H1 (cell line): ENCODE measurements around the gene FRMD5. TPM values are rescaled to one million over a fixed set of nuclear protein-coding genes. Genes with fewer than 3 reads are reported as not detected.

Experiments used
- CTCF ChIA-PET: fragments of 300-600 bp; sonication (Branson Sonifier 250); formaldehyde crosslinking; loops from one replicate; lab custom pipeline; 2021; ENCODE audit not compliant: partially characterized antibody; lab: Charles Lee
- POLR2A ChIA-PET: fragments of 300-600 bp; sonication (Branson Sonifier 250); formaldehyde crosslinking; loops from one replicate; lab custom pipeline; 2021; ENCODE audit warnings: inconsistent platforms; ENCODE audit not compliant: partially characterized antibody; lab: Charles Lee
- DNase-seq, 2 experiments: peaks; one replicate each; pipeline versions ENCODE4 v3.0.0 to v3.0.0-alpha.2; 2010 to 2022; ENCODE audit warnings: low spot score in 2 of 2, low read depth in 1 of 2, mixed read lengths in 1 of 2
- FAIRE-seq: peaks from 2 replicates; lab custom pipeline; 2011; peaks lifted over from hg19 to GRCh38; lab: Jason Lieb, UNC
- H2AFZ ChIP-seq: 2 replicates; pipeline ENCODE4 v1.8.1; 2012; ENCODE audit warnings: low read length, inconsistent platforms
- H2AK5ac ChIP-seq: 2 replicates; pipeline ENCODE4 v1.6.1; 2013; ENCODE audit warnings: low read depth, low read length
- H2BK120ac ChIP-seq: replicated peaks from 2 replicates; pipeline ENCODE3; 2013; ENCODE audit warnings: low read depth, low read length, inconsistent platforms
- H2BK12ac ChIP-seq: 2 replicates; pipeline ENCODE4 v1.6.1; 2013; ENCODE audit warnings: low read depth, low read length
- H2BK15ac ChIP-seq: 2 replicates; pipeline ENCODE4 v1.6.1; 2013; ENCODE audit warnings: low read length
- H2BK20ac ChIP-seq: 2 replicates; pipeline ENCODE4 v1.6.1; 2013; ENCODE audit warnings: low read length
- H2BK5ac ChIP-seq: 2 replicates; pipeline ENCODE4 v1.6.1; 2013; ENCODE audit warnings: low read depth, low read length
- H3K14ac ChIP-seq: 2 replicates; pipeline ENCODE4 v1.6.1; 2013; ENCODE audit warnings: inconsistent platforms; ENCODE audit not compliant: insufficient read length
- H3K18ac ChIP-seq: 2 replicates; pipeline ENCODE4 v1.6.1; 2013; ENCODE audit warnings: low read length; ENCODE audit errors: extremely low read depth
- H3K23ac ChIP-seq: 2 replicates; pipeline ENCODE4 v1.6.1; 2013; ENCODE audit warnings: inconsistent platforms; ENCODE audit not compliant: insufficient read length
- H3K23me2 ChIP-seq: 2 replicates; pipeline ENCODE4 v1.6.1; 2013; ENCODE audit warnings: low read depth, low read length
- H3K27ac ChIP-seq: 2 replicates; pipeline ENCODE4 v1.6.1; 2011; ENCODE audit warnings: low read depth, low read length, inconsistent platforms
- H3K27me3 ChIP-seq, 4 experiments: replicated peaks in 1 of 4; 1 replicate in 1 of 4; 2 replicates in 3 of 4; pipeline versions ENCODE4 v1.6.1 to v1.8.1; 2011 to 2013; ENCODE audit warnings: low read length in 3 of 4, mild to moderate bottlenecking in 3 of 4, inconsistent platforms in 2 of 4, mixed read lengths in 2 of 4, moderate library complexity in 1 of 4; ENCODE audit not compliant: control insufficient read depth in 3 of 4, insufficient read depth in 3 of 4; ENCODE audit errors: extremely low read depth in 1 of 4
- H3K36me3 ChIP-seq, 4 experiments: 2 replicates each; pipeline versions ENCODE4 v1.6.1 to v1.8.1; 2011 to 2013; ENCODE audit warnings: mild to moderate bottlenecking in 4 of 4, low read length in 3 of 4, moderate library complexity in 2 of 4, control low read depth in 1 of 4, inconsistent platforms in 1 of 4; ENCODE audit not compliant: insufficient read depth in 4 of 4, control insufficient read depth in 2 of 4
- H3K4ac ChIP-seq: replicated peaks from 2 replicates; pipeline ENCODE3; 2013; ENCODE audit warnings: low read length, low read depth, mixed read lengths, inconsistent platforms; ENCODE audit not compliant: insufficient read length
- H3K4me1 ChIP-seq, 4 experiments: replicated peaks in 1 of 4; 1 replicate in 1 of 4; 2 replicates in 3 of 4; pipeline versions ENCODE4 v1.6.1 to v1.8.1; 2011 to 2013; ENCODE audit warnings: low read length in 3 of 4, inconsistent platforms in 2 of 4, mixed read lengths in 1 of 4; ENCODE audit not compliant: insufficient read depth in 4 of 4, control insufficient read depth in 3 of 4
- H3K4me2 ChIP-seq, 2 experiments: 2 replicates each; pipeline versions ENCODE4 v1.6.1 to v1.8.1; 2011 to 2013; ENCODE audit warnings: low read depth in 2 of 2, low read length in 2 of 2, control low read depth in 1 of 2, inconsistent platforms in 1 of 2, mild to moderate bottlenecking in 1 of 2; ENCODE audit not compliant: insufficient read depth in 1 of 2
- H3K4me3 ChIP-seq, 4 experiments: fragments of 200-600, 300-600 bp in 1 of 4; sonication (generic), shearing (Covaris generic), sonication (Bioruptor Twin) in 1 of 4; 2 replicates each; pipeline versions ENCODE4 v1.5.1 to v1.8.1; 2011 to 2016; ENCODE audit warnings: low read length in 4 of 4, low read depth in 3 of 4, control low read depth in 2 of 4, inconsistent platforms in 2 of 4, mild to moderate bottlenecking in 2 of 4, mixed read lengths in 1 of 4, moderate library complexity in 1 of 4; ENCODE audit not compliant: insufficient read depth in 2 of 4; ENCODE audit errors: extremely low read depth in 1 of 4
- H3K56ac ChIP-seq: replicated peaks from 2 replicates; pipeline ENCODE3; 2013; ENCODE audit warnings: low read depth, mild to moderate bottlenecking, mixed read lengths, low read length, inconsistent platforms; ENCODE audit not compliant: insufficient read length
- H3K79me1 ChIP-seq: 2 replicates; pipeline ENCODE4 v1.6.1; 2013; ENCODE audit warnings: low read depth, low read length, control low read depth
- H3K79me2 ChIP-seq, 2 experiments: 2 replicates each; pipeline versions ENCODE4 v1.6.1 to v1.8.1; 2012 to 2013; ENCODE audit warnings: low read length in 2 of 2, mild to moderate bottlenecking in 2 of 2, inconsistent platforms in 1 of 2; ENCODE audit not compliant: insufficient read depth in 2 of 2, control insufficient read depth in 1 of 2
- H3K9ac ChIP-seq, 4 experiments: replicated peaks in 1 of 4; 1 replicate in 1 of 4; 2 replicates in 3 of 4; pipeline versions ENCODE4 v1.6.1 to v1.8.1; 2011 to 2013; ENCODE audit warnings: low read depth in 3 of 4, low read length in 3 of 4, control low read depth in 2 of 4, mild to moderate bottlenecking in 2 of 4, moderate library complexity in 2 of 4, inconsistent platforms in 1 of 4; ENCODE audit errors: extremely low read depth in 1 of 4
- H3K9me3 ChIP-seq, 2 experiments: 2 replicates each; pipeline versions ENCODE4 v1.6.1 to v1.8.1; 2012 to 2013; ENCODE audit warnings: mild to moderate bottlenecking in 2 of 2, moderate library complexity in 2 of 2, control low read depth in 1 of 2, inconsistent platforms in 1 of 2, low read depth in 1 of 2, low read length in 1 of 2, mixed read lengths in 1 of 2; ENCODE audit not compliant: insufficient read depth in 2 of 2
- H4K20me1 ChIP-seq, 2 experiments: replicated peaks in 1 of 2; 2 replicates each; pipeline versions ENCODE3 to v1.8.1; 2011 to 2013; ENCODE audit warnings: inconsistent platforms in 2 of 2, low read length in 2 of 2, mild to moderate bottlenecking in 1 of 2; ENCODE audit not compliant: insufficient read depth in 2 of 2, control insufficient read depth in 1 of 2
- H4K5ac ChIP-seq: 2 replicates; pipeline ENCODE4 v1.6.1; 2013; ENCODE audit warnings: low read length, low read depth, mixed read lengths, inconsistent platforms; ENCODE audit not compliant: insufficient read length
- H4K8ac ChIP-seq: 2 replicates; pipeline ENCODE4 v1.8.0; 2013; ENCODE audit warnings: mild to moderate bottlenecking, moderate library complexity, low read length, inconsistent platforms; ENCODE audit not compliant: insufficient read depth; ENCODE audit errors: extremely low read depth
- H4K91ac ChIP-seq: replicated peaks from 2 replicates; pipeline ENCODE3; 2013; ENCODE audit warnings: low read length, mixed read lengths, inconsistent platforms; ENCODE audit not compliant: insufficient read length
- ASH2L ChIP-seq: fragments of 200-600, 300-600 bp; sonication (generic); IDR thresholded peaks from one replicate; pipeline ENCODE4 v1.7.1; 2017; ENCODE audit warnings: low read length
- ATF2 ChIP-seq: IDR thresholded peaks from 2 replicates; pipeline ENCODE4 v1.6.1; 2012; ENCODE audit warnings: low read length, inconsistent platforms
- BACH1 ChIP-seq: IDR thresholded peaks from 2 replicates; pipeline ENCODE4 v1.6.1; 2012; ENCODE audit warnings: low read length, improper control_type of control experiment
- BRCA1 ChIP-seq: IDR thresholded peaks from 2 replicates; pipeline ENCODE4 v1.6.1; 2012; ENCODE audit warnings: low read depth, low read length, improper control_type of control experiment
- CHD2 ChIP-seq: IDR thresholded peaks from 2 replicates; pipeline ENCODE4 v1.6.1; 2012; ENCODE audit warnings: low read length, improper control_type of control experiment
- EP300 ChIP-seq, 2 experiments: IDR thresholded peaks; 1 replicate in 1 of 2; 2 replicates in 1 of 2; pipeline ENCODE4 v1.6.1; 2011 to 2012; ENCODE audit warnings: low read depth in 2 of 2, low read length in 2 of 2, mild to moderate bottlenecking in 2 of 2, borderline replicate concordance in 1 of 2, inconsistent platforms in 1 of 2, moderate library complexity in 1 of 2
- PHF8 ChIP-seq: fragments of 200-600 bp; sonication (generic); conservative IDR thresholded peaks from 2 replicates; pipeline ENCODE4 v1.7.1; 2012; ENCODE audit warnings: low read depth, mild to moderate bottlenecking, inconsistent platforms, low read length, moderate library complexity
- SIRT6 ChIP-seq: IDR thresholded peaks from one replicate; pipeline ENCODE4 v1.7.1; 2012; ENCODE audit warnings: low read length, inconsistent platforms
- TAF7 ChIP-seq: optimal IDR thresholded peaks from 2 replicates; pipeline ENCODE3; 2011; ENCODE audit warnings: low read depth, mild to moderate bottlenecking, inconsistent platforms, low read length, moderate library complexity, borderline replicate concordance
- TBP ChIP-seq: IDR thresholded peaks from 2 replicates; pipeline ENCODE4 v1.6.1; 2011; ENCODE audit warnings: low read depth, low read length, improper control_type of control experiment
- WGBS, 2 experiments: shearing (Covaris generic) in 1 of 2; methylation state at CpG; one replicate each; pipeline versions ENCODE4 v1.1.6 to v1.1.7; 2013 to 2015; ENCODE audit warnings: low lambda C conversion rate in 2 of 2, mixed read lengths in 2 of 2, inconsistent platforms in 1 of 2, low coverage in 1 of 2, missing lambda C conversion rate in 1 of 2; ENCODE audit not compliant: insufficient replicate concordance in 2 of 2, insufficient coverage in 1 of 2, insufficient read length in 1 of 2; ENCODE audit errors: extremely low coverage in 1 of 2, missing lambda C conversion rate in 1 of 2; 5-methylcytosine and 5-hydroxymethylcytosine counted together
- polyA plus RNA-seq, 7 experiments: library from polyadenylated mRNA; depleted of rRNA in 3 of 7; stranded (reverse) in 5 of 7; unstranded in 2 of 7; fragments of >200 nt in 5 of 7; fragments of 200-250 nt in 2 of 7; gene quantifications; 1 replicate in 5 of 7; 2 replicates in 1 of 7; 4 replicates in 1 of 7; pipeline versions ENCODE4 v1.2.1 to v1.2.3, GENCODE V29; 2011 to 2013; ENCODE audit warnings: missing spikeins in 2 of 7, mixed read lengths in 2 of 7
- total RNA-seq: library from RNA; stranded (reverse); fragmentation: NEBNext Ultra II Directional; extraction: Animal tissue kit (Norgen Biotek cat#: 25700); gene quantifications from 2 replicates; pipeline ENCODE4 v1.2.1, GENCODE V29; 2021

Gene FRMD5
- total and polyA plus RNA-seq, 2 of the 8 experiments (the other 6 are each of a cell fraction or from before 2014, with no cell fraction given): 10.1 to 12.6 TPM

DNA sequence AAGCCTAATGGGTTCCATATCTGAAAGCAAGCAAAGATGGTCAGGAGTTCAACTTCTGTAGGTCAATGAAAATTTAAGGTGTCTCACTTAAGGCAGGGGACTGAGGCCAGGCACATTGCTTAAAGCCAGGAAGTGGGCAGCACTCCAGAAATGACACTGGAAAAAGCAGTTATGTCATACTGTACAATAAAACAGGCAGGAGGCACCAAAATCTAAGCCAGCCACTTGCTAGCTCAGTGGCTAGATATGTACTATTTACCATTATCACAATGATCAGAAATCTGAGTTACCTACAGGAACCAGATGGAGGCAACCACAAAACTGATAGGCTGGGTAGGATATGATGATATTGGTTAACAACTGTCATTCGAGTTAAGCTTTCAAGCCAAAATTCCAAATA is 57.3 kb downstream of the FRMD5 start:
- H4K20me1 ChIP-seq: no peaks in the 10 kb centered on the region
- no peak for DNase-seq
- H3K79me1 ChIP-seq: no peaks in the 10 kb centered on the region
- H4K91ac ChIP-seq: no peak overlapping the region
- H2AK5ac ChIP-seq: no peak overlapping the region
- no peak overlapping the region for H3K4me2 ChIP-seq
- H2BK5ac ChIP-seq: no peak overlapping the region
- H2BK20ac ChIP-seq: no peak overlapping the region
- H3K18ac ChIP-seq: no peak overlapping the region
- no peak for FAIRE-seq
- no peak overlapping the region for H2BK120ac ChIP-seq
- no peaks in the 10 kb centered on the region for H3K4me1 ChIP-seq
- no peak overlapping the region for H2BK15ac ChIP-seq
- ChIA-PET POLR2A (no interaction called here), CTCF (interaction anchor here (1.0 to 1.6 kb wide), 2 partner anchors 53 to 234 kb away, joined by 3 to 7 read pairs; no protein-coding TSS in a partner anchor)
- H3K4me3 ChIP-seq: no peak overlapping the region
- no peak overlapping the region for H4K8ac ChIP-seq
- H3K36me3 ChIP-seq: no peaks in the 10 kb centered on the region
- no peak overlapping the region for H3K14ac ChIP-seq
- no peak overlapping the region for H3K27ac ChIP-seq
- 64% methylated on average over 1 of the region's 1 CpG; no CpG with 5 or more reads in 1 of the 2 experiments for WGBS, 2 experiments
- H3K23ac ChIP-seq: no peak overlapping the region
- no peak overlapping the region for H3K4ac ChIP-seq
- H3K56ac ChIP-seq: no peak overlapping the region
- H3K27me3 ChIP-seq: no peaks in the 10 kb centered on the region
- no peaks in the 10 kb centered on the region; a peak in 1 of 4 replicates for H3K79me2 ChIP-seq
- no peak overlapping the region for H2BK12ac ChIP-seq
- no peak overlapping the region for H3K9ac ChIP-seq
- H2AFZ ChIP-seq: no peak overlapping the region
- no peaks in the 10 kb centered on the region for H3K9me3 ChIP-seq
- H3K23me2 ChIP-seq: no peaks in the 10 kb centered on the region
- no peak for TF ChIP-seq EP300 (IDR thresholded peaks at IDR 0.05; ENCODE audit: borderline replicate concordance in 1 of 2, low read depth in 2 of 2, low read length in 2 of 2)
- no peak for TF ChIP-seq PHF8
- TF ChIP-seq BRCA1: no peak
- no peak for TF ChIP-seq TAF7
- no peak for TF ChIP-seq CHD2
- TF ChIP-seq ASH2L: no peak
- TF ChIP-seq SIRT6: no peak
- no peak for TF ChIP-seq ATF2
- TF ChIP-seq BACH1: no peak
- no peak for TF ChIP-seq TBP
- no peak overlapping the region for H4K5ac ChIP-seq
